GM23338 (cell line): ENCODE results near the gene ARRDC2.
"Not testable (repeated sequence)": the region's sequence is repeated elsewhere in the genome, so short reads cannot be mapped to it uniquely, and the experiment has no call there.

ENCODE experiments used
- CTCF ChIP-seq, 2 experiments: fragments of 200-600 bp in 1 of 2; sonication (generic) in 1 of 2; conservative IDR thresholded peaks; 2 replicates each; pipeline versions ENCODE4 v1.5.1 to v1.6.1; 2016 to 2017; ENCODE audit warnings: antibody characterized with exemption in 2 of 2, low read depth in 2 of 2, mild to moderate bottlenecking in 2 of 2, moderate library complexity in 1 of 2
- EZH2phosphoT487 ChIP-seq: fragments of 200-600 bp; sonication (generic); IDR thresholded peaks from one replicate; pipeline ENCODE4 v1.8.1; 2018; ENCODE audit warnings: antibody characterized with exemption; ENCODE audit not compliant: unreplicated experiment
- POLR2AphosphoS5 ChIP-seq: IDR thresholded peaks from 2 replicates; pipeline ENCODE4 v1.6.1; 2016; ENCODE audit warnings: antibody characterized with exemption, low read depth

- not testable (repeated sequence) for TF ChIP-seq CTCF (conservative IDR thresholded peaks at IDR 0.05; ENCODE audit: low read depth in 2 of 2); EZH2phosphoT487; POLR2AphosphoS5
Observed at GRCh38 chr19:17986569-17986968, 21.4 kb upstream of the ARRDC2 start.
